SK-N-SH (cell line): Measurements from ENCODE around the gene MUC12. TPM values are rescaled to one million over a fixed set of nuclear protein-coding genes. Genes with fewer than 3 reads are reported as not detected.

ENCODE experiments used
- CTCF ChIA-PET: fragments of 300-600, 350-600 bp; formaldehyde crosslinking; extraction: SDS; loops from one replicate; lab custom pipeline; 2021; lab: Yijun Ruan, JAX
- POLR2A ChIA-PET: fragments of 350-600 bp; sonication (Branson Sonifier 250); formaldehyde crosslinking; extraction: SDS; loops from one replicate; lab custom pipeline; 2020; ENCODE audit warnings: antibody characterized with exemption, inconsistent platforms; lab: Yijun Ruan, JAX
- DNase-seq: peaks from one replicate; pipeline ENCODE4 v3.0.0; 2012
- H2AFZ ChIP-seq: fragments of 200-600 bp; sonication (generic); 2 replicates; pipeline ENCODE4 v1.8.1; 2016; ENCODE audit warnings: antibody characterized with exemption, mild to moderate bottlenecking, low read depth
- H3F3A ChIP-seq: fragments of 200-600 bp; sonication (generic); replicated peaks from 2 replicates; pipeline ENCODE3; 2016; ENCODE audit warnings: antibody characterized with exemption, mild to moderate bottlenecking; ENCODE audit not compliant: insufficient read depth
- H3K27ac ChIP-seq, 2 experiments: fragments of 200-500 bp in 1 of 2; fragments of 200-600 bp in 1 of 2; sonication (Bioruptor generic) in 1 of 2; sonication (generic), shearing (Covaris generic) in 1 of 2; 2 replicates each; pipeline versions ENCODE4 v1.5.1 to v1.6.1; 2014 to 2016; ENCODE audit warnings: low read depth in 2 of 2, inconsistent platforms in 1 of 2, low read length in 1 of 2, mild to moderate bottlenecking in 1 of 2, mixed read lengths in 1 of 2
- H3K27me3 ChIP-seq: fragments of 200-600 bp; sonication (generic), shearing (Covaris generic); 2 replicates; pipeline ENCODE4 v1.6.1; 2016; ENCODE audit warnings: mixed run types; ENCODE audit not compliant: insufficient read depth
- H3K36me3 ChIP-seq, 2 experiments: fragments of 200-500 bp in 1 of 2; fragments of 200-600 bp in 1 of 2; sonication (Bioruptor generic) in 1 of 2; sonication (generic) in 1 of 2; replicated peaks in 1 of 2; 2 replicates each; pipeline versions ENCODE3 to v1.5.1; 2014 to 2016; ENCODE audit warnings: low read length in 1 of 2, mild to moderate bottlenecking in 1 of 2; ENCODE audit not compliant: insufficient read depth in 2 of 2, control insufficient read depth in 1 of 2
- H3K4me1 ChIP-seq, 2 experiments: fragments of 200-500 bp in 1 of 2; fragments of 200-600 bp in 1 of 2; sonication (Bioruptor generic) in 1 of 2; sonication (generic), shearing (Covaris generic) in 1 of 2; 2 replicates each; pipeline versions ENCODE4 v1.5.1 to v1.6.1; 2014 to 2016; ENCODE audit warnings: low read depth in 1 of 2, low read length in 1 of 2, mixed run types in 1 of 2; ENCODE audit not compliant: insufficient read depth in 2 of 2, control insufficient read depth in 1 of 2
- H3K4me2 ChIP-seq: fragments of 200-600 bp; sonication (generic), shearing (Covaris generic); 2 replicates; pipeline ENCODE4 v1.6.1; 2017; ENCODE audit warnings: mixed run types
- H3K4me3 ChIP-seq, 2 experiments: fragments of 200-500 bp in 1 of 2; fragments of 200-600 bp in 1 of 2; sonication (Bioruptor generic) in 1 of 2; sonication (generic), shearing (Covaris generic) in 1 of 2; 2 replicates each; pipeline versions ENCODE4 v1.5.1 to v1.8.1; 2014 to 2016; ENCODE audit warnings: low read depth in 2 of 2, inconsistent platforms in 1 of 2, low read length in 1 of 2, mild to moderate bottlenecking in 1 of 2, mixed read lengths in 1 of 2, moderate library complexity in 1 of 2
- H3K79me2 ChIP-seq: fragments of 200-600 bp; sonication (generic); 2 replicates; pipeline ENCODE4 v1.8.1; 2017; ENCODE audit warnings: mild to moderate bottlenecking; ENCODE audit not compliant: insufficient read depth
- H3K9ac ChIP-seq: fragments of 200-600 bp; sonication (generic); 2 replicates; pipeline ENCODE4 v1.6.1; 2017; ENCODE audit warnings: mixed run types
- H3K9me2 ChIP-seq: fragments of 200-600 bp; sonication (generic); 2 replicates; pipeline ENCODE4 v1.6.1; 2017; ENCODE audit warnings: mixed run types
- H3K9me3 ChIP-seq: fragments of 200-600 bp; sonication (generic); 2 replicates; pipeline ENCODE4 v1.6.1; 2017; ENCODE audit warnings: mixed run types, mild to moderate bottlenecking, moderate library complexity
- H4K20me1 ChIP-seq: fragments of 200-600 bp; sonication (generic); 2 replicates; pipeline ENCODE4 v1.6.1; 2017; ENCODE audit warnings: mild to moderate bottlenecking, mixed run types; ENCODE audit not compliant: insufficient read depth
- EZH2phosphoT487 ChIP-seq: fragments of 200-600 bp; sonication (generic); IDR thresholded peaks from 2 replicates; pipeline ENCODE4 v1.6.1; 2017; ENCODE audit warnings: low read depth, mixed run types, mild to moderate bottlenecking, antibody characterized with exemption, moderate library complexity, borderline replicate concordance
- FOSL2 ChIP-seq: IDR thresholded peaks from 2 replicates; pipeline ENCODE4 v1.4.0; 2012; ENCODE audit warnings: low read depth, mild to moderate bottlenecking, moderate library complexity, borderline replicate concordance
- FOXJ3 ChIP-seq: sonication (generic); formaldehyde crosslinking; IDR thresholded peaks from 2 replicates; pipeline ENCODE4 v1.5.1; 2020; ENCODE audit warnings: mild to moderate bottlenecking, missing genetic modification reagents
- GABPA ChIP-seq: IDR thresholded peaks from 2 replicates; pipeline ENCODE4 v1.4.0; 2012; ENCODE audit warnings: low read depth, mild to moderate bottlenecking
- IRF3 ChIP-seq: fragments of 150-350 bp; IDR thresholded peaks from 2 replicates; pipeline ENCODE4 v1.6.1; 2016; ENCODE audit warnings: mild to moderate bottlenecking, low read depth, low read length
- MEF2A ChIP-seq: IDR thresholded peaks from 2 replicates; pipeline ENCODE4 v1.4.0; 2012; ENCODE audit warnings: low read depth, borderline replicate concordance
- NFIC ChIP-seq: IDR thresholded peaks from 2 replicates; pipeline ENCODE4 v1.4.0; 2012; ENCODE audit warnings: borderline replicate concordance
- POLR2AphosphoS5 ChIP-seq: IDR thresholded peaks from 2 replicates; pipeline ENCODE4 v1.6.1; 2012; ENCODE audit warnings: low read depth, low read length
- RCOR1 ChIP-seq: fragments of 150-350 bp; IDR thresholded peaks from 2 replicates; pipeline ENCODE4 v1.6.1; 2017; ENCODE audit warnings: antibody characterized with exemption, low read length
- REST ChIP-seq: IDR thresholded peaks from 2 replicates; pipeline ENCODE4 v1.6.1; 2012; ENCODE audit warnings: mild to moderate bottlenecking, low read depth, low read length, moderate library complexity
- RXRA ChIP-seq: IDR thresholded peaks from 2 replicates; pipeline ENCODE4 v1.4.0; 2012; ENCODE audit warnings: low read depth, mild to moderate bottlenecking, borderline replicate concordance
- USF1 ChIP-seq: IDR thresholded peaks from 2 replicates; pipeline ENCODE4 v1.4.0; 2012; ENCODE audit warnings: low read depth, borderline replicate concordance
- WGBS: methylation state at CpG from one replicate; pipeline ENCODE4 v1.1.6; 2017; ENCODE audit warnings: low lambda C conversion rate; 5-methylcytosine and 5-hydroxymethylcytosine counted together
- polyA plus RNA-seq, 3 experiments: library from polyadenylated mRNA; depleted of rRNA; stranded (reverse); fragments of >200 nt; gene quantifications; 2 replicates each; pipeline ENCODE4 v1.2.3, GENCODE V29; 2012

Gene MUC12
- polyA plus RNA-seq, 1 of the 3 experiments (the other 2 are of a cell fraction) = not detected

- ChIA-PET POLR2A (no interaction called here), CTCF (interaction anchor here (1.2 kb wide), 1 partner anchor 87 kb away, joined by 3 read pairs; no protein-coding TSS in a partner anchor)
- Histone ChIP-seq H3K79me2 (no peaks in the 10 kb centered on the region), H3K9me3 (no peaks in the 10 kb centered on the region), H3K27me3 (peaks cover 75% of the 10 kb centered on the region), H3K4me3 (no peak overlapping the region), H4K20me1 (no peaks in the 10 kb centered on the region), H3K4me1 (no peaks in the 10 kb centered on the region; a peak in 1 of 4 replicates), H3F3A (no peaks in the 10 kb centered on the region), H3K9me2 (no peaks in the 10 kb centered on the region), H2AFZ (no peak overlapping the region), H3K36me3 (no peaks in the 10 kb centered on the region), H3K4me2 (no peak overlapping the region), H3K27ac (no peak overlapping the region), H3K9ac (no peak overlapping the region)
- DNase-seq = no peak
- 14% methylated on average over 14 of the region's 14 CpGs for WGBS
- TF ChIP-seq FOXJ3 (CRISPR knock-in tag) (no peak), MEF2A (no peak), IRF3 (no peak), POLR2AphosphoS5 (no peak), EZH2phosphoT487 (no peak), USF1 (no peak), RXRA (no peak), RCOR1 (no peak), NFIC (no peak), REST (no peak), FOSL2 (no peak), GABPA (no peak)
These were observed 2.0 kb downstream of the MUC12 start for GRCh38 chr7:100971111-100972001.
